ENCODE data around the gene RAPGEF4. TPM values are rescaled to one million over a fixed set of nuclear protein-coding genes. Genes with fewer than 3 reads are reported as not detected.

The RAPGEF4 gene
- total RNA-seq, 2 experiments from 2014 or later: 0.23 to 0.40 TPM

DNA sequence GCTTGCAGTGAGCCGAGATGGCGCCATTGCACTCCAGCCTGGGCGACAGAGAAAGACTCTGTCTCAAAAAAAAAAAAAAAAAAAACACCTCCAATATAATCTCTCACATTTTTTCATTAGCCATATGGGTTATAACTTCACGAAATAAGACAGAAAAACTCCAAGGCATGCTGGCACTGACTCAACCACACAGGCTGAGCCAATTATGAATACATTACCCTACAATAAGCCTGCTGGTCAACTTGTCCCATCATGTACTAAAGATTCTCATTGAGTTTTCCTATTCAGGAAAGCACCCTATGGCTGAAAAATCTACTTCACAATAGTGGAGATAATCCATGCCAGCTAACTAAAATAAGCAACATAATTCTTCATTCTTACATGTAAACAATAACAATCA, 327.2 kb downstream of the RAPGEF4 start:
- H3K27me3 Mint-ChIP-seq: peaks cover 42% of the 10 kb centered on the region
- POLR2A ChIA-PET: no interaction called here
- no peak overlapping the region for H3K4me3 Mint-ChIP-seq
- H3K27ac Mint-ChIP-seq: no peak overlapping the region
- no peak for DNase-seq
- no peaks in the 10 kb centered on the region for H3K9me3 Mint-ChIP-seq
- H3K36me3 Mint-ChIP-seq (ENCODE audit: low read depth): no peaks in the 10 kb centered on the region
- CTCF ChIA-PET: no interaction called here
- H3K4me1 Mint-ChIP-seq: no peaks in the 10 kb centered on the region

DNA sequence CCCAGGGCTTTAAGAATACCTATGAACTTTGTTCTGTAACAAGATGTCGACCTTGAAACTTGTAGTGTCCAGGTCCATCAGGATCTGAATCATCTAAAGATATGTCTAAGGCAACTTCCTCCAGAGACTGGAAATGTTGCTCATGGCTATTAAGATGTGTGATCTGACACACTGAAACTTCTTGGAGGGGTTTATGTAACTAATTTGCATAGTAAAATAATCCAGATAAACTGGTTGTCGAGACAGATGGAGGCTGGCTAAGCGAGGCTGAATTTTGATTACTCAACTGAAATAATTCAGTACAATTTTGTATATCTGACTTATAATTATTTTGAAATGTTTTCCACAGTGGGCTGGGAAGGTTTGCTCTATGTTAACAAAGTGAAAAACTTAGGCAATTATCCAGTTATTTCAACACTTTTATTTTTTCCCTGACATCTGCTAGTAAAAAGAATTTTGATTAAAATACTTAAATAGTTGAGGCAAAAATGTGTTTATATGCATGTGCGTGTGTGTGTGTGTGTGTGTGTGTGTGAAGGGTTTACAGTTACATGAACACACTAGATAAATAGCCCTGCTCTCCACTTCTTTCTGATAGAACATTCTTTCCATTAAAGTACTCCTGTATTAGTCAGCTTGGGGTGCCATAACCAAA, 328.6 kb downstream of the RAPGEF4 start:
- Mint-ChIP-seq H3K27ac (no peak overlapping the region), H3K27me3 (peaks cover 43% of the 10 kb centered on the region), H3K9me3 (no peaks in the 10 kb centered on the region), H3K36me3 (ENCODE audit: low read depth) (no peaks in the 10 kb centered on the region), H3K4me1 (no peaks in the 10 kb centered on the region), H3K4me3 (no peak overlapping the region)
- no peak for DNase-seq
- ChIA-PET CTCF (interaction anchor here (1.0 kb wide), 1 partner anchor 37 kb away, joined by 4 read pairs; no protein-coding TSS in a partner anchor), POLR2A (no interaction called here)

DNA sequence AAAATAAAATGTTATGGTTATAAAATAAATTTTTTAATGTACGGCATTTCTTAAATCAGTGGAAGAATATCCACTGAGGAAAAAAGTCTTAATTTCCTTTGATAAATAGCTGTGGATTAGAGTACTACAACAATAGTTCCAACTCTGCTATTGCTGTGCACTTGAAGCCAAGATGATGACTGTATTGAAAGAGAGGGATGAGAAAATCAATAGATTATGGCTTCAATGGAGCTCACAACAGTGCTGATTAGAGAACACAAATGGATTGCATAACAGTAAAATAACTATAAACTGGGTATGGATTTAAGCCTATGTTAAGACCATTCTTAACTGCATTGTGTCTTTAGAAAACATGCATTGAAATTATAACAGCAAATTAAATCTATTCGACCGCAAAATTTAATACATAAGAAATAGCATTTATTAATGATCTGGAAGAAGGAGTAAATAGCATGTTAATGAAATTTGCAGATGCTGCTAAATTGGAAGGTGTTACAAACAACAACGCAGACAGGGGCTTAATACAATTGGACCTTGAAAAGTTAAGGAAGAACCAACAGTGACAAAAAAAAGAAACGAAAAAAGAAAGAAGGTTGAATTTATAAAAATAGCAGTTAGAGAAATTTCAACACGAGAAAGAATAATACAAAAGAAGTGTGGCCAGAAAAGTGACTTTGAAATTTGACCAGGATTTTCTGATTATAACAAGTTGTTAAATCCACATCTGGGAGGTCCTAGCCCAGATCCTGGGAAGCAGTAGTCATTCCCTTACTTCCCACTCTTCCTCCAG, 331.4 kb downstream of the RAPGEF4 start:
- ChIA-PET POLR2A (no interaction called here), CTCF (no interaction called here)
- H3K27ac Mint-ChIP-seq: no peak overlapping the region
- no peak for DNase-seq
- no peak overlapping the region for H3K4me3 Mint-ChIP-seq
- H3K27me3 Mint-ChIP-seq: peaks cover 48% of the 10 kb centered on the region
- no peaks in the 10 kb centered on the region for H3K4me1 Mint-ChIP-seq
- no peaks in the 10 kb centered on the region for H3K9me3 Mint-ChIP-seq
- no peaks in the 10 kb centered on the region for H3K36me3 Mint-ChIP-seq (ENCODE audit: low read depth)

DNA sequence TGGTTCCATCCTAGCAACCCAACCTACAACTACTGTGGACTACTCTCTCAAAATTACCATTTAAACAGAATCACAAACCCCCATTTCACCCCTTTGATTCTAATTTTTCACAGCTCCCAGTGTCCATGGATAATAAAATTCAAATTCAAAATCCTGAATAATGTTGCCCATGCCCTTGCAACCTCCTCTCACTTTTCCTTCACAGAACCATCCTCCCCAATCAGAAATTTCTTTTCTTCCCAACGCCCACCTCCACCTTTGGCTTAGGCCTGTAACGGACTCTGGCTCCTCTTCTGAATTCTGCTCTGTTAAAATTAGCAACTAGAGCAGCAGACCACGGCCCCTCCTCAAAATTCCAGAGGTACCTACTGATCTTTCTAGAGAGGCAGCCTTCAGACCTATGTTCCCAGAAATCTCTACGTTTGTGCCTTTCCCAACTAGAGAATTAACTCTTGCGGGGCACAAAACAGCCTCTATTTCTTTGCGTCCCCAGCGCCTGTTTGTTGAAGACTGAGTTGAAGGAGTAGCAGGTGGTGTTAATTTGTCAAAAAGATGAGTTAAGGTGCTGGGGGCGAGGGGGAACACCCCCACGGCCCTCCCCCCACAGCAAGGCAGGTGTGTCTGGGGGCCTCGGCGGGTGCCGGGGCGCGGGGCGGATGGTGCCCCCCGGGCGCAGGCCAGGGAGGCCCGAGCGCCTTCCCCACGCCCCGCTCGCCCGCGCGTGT, 339.6 kb downstream of the RAPGEF4 start:
- Mint-ChIP-seq H3K27ac (no peak overlapping the region), H3K27me3 (peaks cover 41% of the 10 kb centered on the region), H3K4me3 (peak overlapping the region; percentile 61), H3K9me3 (no peaks in the 10 kb centered on the region), H3K4me1 (peaks cover 24% of the 10 kb centered on the region), H3K36me3 (ENCODE audit: low read depth) (no peaks in the 10 kb centered on the region)
- CTCF ChIA-PET: interaction anchor here (0.8 kb wide), 1 partner anchor 77 kb away, joined by 6 read pairs; no protein-coding TSS in a partner anchor
- DNase-seq: no peak
- POLR2A ChIA-PET: no interaction called here

DNA sequence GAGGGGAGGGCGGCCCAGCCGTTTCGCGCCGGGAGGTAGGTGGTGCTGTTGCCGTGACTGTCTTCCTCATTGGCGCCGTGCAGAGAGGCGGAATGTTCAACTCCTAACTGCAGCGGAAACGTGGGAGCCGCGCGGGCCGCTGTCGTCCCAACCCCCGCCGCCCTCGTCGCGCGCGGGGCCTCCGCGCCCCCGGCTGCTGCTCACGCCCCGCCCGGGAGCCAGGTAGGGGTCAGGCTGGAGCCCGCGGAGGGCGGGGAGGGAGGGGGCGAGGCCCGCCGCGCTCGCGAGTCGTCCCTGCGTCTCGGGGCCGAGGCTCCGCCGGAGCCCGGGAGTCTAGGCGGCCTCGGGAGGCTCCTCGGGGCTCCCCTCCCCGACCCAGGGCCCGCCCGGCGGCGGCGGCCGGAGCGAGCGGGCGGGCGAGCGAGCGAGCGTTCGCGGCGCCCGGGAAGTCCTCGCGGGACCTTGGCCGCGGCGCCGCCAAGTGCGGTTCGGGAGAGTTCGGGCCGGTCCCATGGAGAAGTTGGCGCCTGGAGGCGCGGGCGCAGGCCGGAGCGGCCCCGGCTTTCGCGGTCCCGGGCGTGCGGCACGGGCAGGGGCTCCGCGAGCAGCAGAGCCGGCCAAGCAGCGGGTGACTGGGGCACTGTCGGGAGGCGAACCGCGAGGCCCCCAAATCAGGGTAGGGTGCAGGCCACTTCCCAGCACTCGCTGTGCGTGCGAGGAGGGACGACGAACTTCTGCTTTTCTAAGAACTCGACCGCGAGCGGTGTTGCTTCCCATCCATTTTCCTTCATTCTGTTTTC, 340.3 kb downstream of the RAPGEF4 start, which contains the start of gene MAP3K20:
Gene MAP3K20 (plus strand): TSS at position 66 of the 800 bp plus-strand sequence. CDS start 15,186 bp downstream, outside the sequence.
- H3K4me3 Mint-ChIP-seq: peak within 1 kb of the TSS; percentile 77
- no peaks in the 10 kb centered on the region for H3K36me3 Mint-ChIP-seq (ENCODE audit: low read depth)

DNA sequence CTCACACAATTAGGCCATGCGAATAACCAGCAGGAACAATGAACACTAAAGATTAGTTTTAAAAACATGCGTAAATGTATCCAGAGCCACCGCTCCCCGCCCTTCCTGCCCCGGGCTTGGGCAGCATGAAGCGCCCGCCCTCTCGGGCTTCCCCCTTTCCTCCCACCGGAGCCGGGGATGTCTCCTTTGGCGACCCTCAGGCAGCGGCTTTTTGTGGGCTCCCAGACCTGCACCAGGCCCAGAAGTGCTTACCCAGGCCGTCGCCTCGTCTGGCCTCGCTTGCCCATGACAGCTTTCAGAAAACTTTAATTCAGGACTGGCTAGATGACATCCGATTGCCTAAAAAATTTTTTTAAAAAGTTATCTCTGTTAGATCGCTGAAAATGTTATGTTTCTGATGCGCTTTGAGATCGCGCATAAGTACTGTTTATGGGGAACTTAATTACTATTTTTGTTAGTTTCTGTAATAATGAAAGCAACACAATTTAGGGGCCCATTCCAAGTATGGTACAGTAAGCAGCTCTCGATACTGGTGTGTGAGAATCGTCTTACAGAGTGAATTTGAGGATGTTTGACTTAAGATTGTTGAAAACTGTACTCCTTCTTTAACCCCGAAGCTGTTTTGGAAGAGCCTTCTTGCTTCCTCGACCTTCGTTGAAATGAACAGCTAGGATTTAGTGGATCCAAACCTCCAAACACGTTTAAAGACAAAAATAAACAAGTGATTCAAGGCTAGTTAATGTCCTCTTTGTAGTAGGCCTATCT, 341.1 kb downstream of the RAPGEF4 start:
- H3K27me3 Mint-ChIP-seq: peaks cover 35% of the 10 kb centered on the region
- POLR2A ChIA-PET: interaction anchor here (0.9 kb wide), 1 partner anchor 75 kb away, joined by 4 read pairs; no protein-coding TSS in a partner anchor
- peaks cover 24% of the 10 kb centered on the region for H3K4me1 Mint-ChIP-seq
- CTCF ChIA-PET: interaction anchor here (0.7 to 1.3 kb wide), 3 partner anchors 58 to 151 kb away, joined by 3 read pairs; no protein-coding TSS in a partner anchor
- H3K36me3 Mint-ChIP-seq (ENCODE audit: low read depth): peaks cover 4% of the 10 kb centered on the region
- H3K9me3 Mint-ChIP-seq: no peaks in the 10 kb centered on the region
- peak overlapping the region; percentile 77 for H3K4me3 Mint-ChIP-seq
- DNase-seq: peak; percentile 20
- peak overlapping the region; percentile 59 for H3K27ac Mint-ChIP-seq

More for the DNA sequence above, 340.3 kb downstream of the RAPGEF4 start, which contains the start of gene MAP3K20:
- CTCF ChIA-PET: interaction anchor here (0.6 to 1.3 kb wide), 3 partner anchors 49 to 112 kb away, joined by 3 read pairs; no protein-coding TSS in a partner anchor
- Mint-ChIP-seq H3K27me3 (peaks cover 38% of the 10 kb centered on the region), H3K4me1 (peaks cover 24% of the 10 kb centered on the region), H3K9me3 (no peaks in the 10 kb centered on the region), H3K27ac (peak within 1 kb of the TSS; percentile 59)
- DNase-seq: peak; percentile 57
- POLR2A ChIA-PET: no interaction called here

DNA sequence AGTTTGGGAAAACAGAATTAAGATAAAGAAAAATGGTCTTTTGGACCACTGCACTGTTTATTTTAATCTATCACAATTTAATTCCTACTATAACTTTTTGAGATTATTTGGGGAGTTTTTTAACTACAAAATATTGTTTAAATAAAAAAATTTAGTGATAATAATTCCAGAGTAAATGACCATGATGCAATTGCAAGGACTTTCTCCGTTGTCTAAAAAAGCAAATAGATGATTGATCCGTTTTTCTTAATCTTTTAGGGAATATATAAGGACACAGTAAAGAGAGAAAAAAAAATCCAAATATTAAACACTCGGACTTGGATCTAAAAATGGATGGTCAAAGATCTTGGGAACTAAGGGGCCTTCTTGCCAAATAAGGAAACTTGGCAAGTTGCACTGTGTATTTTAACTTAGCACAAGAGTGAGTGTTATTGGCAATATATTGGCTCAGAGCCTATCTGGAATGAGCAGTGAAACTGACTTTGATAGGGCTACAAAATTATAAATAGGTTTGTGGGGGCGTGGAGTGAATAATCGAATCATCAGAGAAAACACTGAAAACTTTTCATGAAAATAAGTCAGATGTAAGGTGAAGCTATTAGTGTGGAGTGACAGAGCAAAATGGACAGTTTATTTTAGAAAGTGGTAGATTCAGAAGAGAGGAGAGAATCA, 342.0 kb downstream of the RAPGEF4 start:
- Mint-ChIP-seq H3K4me3 (peak overlapping the region; percentile 77), H3K27me3 (peaks cover 29% of the 10 kb centered on the region), H3K9me3 (no peaks in the 10 kb centered on the region), H3K36me3 (ENCODE audit: low read depth) (peaks cover 7% of the 10 kb centered on the region), H3K27ac (no peak overlapping the region), H3K4me1 (peaks cover 24% of the 10 kb centered on the region)
- ChIA-PET POLR2A (interaction anchor here (0.9 kb wide), 1 partner anchor 74 kb away, joined by 4 read pairs; no protein-coding TSS in a partner anchor), CTCF (interaction anchor here (1.0 kb wide), 1 partner anchor 13 kb away, joined by 4 read pairs; no protein-coding TSS in a partner anchor)
- no peak for DNase-seq

DNA sequence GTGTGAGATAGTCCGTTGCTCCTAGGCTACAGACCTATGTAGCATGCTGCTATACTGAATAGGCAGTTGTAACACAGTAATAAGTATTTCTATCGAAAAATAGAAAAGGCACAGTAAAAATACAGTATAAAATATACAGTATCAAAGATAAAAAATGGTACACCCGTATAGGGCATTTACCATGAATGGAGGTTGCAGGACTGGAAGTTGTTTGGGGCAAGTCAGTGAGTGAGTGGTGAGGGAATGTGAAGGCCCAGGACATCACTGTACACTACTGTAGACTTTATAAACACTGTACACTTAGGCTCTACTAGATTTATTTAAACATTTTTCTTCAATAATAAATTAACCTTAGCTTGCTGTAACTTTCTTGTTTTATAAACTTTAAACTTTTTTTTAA, 343.5 kb downstream of the RAPGEF4 start:
- H3K9me3 Mint-ChIP-seq: no peaks in the 10 kb centered on the region

DNA sequence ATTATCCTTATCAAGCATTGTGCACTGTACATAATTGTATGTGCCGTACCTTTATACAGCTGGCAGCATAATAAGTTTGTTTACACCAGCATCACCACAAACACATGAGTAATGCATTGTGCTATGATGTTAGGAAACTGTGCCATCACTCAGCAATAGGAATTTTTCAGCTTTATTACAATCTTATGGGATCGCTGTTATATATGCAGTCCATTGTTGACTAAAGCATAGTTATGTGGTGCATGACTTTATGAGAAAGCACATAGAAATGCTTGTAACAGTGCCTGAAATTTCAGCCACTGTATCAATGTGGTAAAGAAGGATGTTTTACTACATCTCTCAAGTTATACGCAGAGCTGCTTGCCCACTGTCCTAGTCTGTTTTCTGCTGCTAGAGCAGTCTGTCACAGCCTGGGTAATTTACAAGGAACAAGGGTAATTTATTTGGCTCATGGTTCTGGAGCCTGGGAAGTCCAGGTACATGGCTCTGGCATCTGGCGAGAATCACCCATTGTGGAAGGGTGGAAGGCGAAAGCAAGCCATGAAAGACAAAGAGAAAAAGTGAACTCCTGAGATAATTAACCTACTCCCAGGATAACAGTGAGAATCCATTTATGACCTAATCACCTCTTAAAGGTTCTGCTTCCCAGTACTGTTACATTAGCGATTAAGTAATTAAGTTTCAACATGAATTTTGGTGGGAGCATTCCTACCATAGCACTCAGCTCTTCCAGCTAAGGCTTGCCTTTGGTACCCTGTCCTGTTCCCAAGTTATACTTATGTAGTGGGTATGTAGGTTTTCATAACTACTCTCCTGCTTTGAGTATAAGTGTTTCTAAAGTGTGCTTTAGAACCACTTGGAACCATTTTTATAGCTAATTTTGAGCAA, 344.6 kb downstream of the RAPGEF4 start:
- Mint-ChIP-seq H3K4me1 (peaks cover 15% of the 10 kb centered on the region), H3K27ac (no peak overlapping the region), H3K4me3 (no peak overlapping the region), H3K9me3 (no peaks in the 10 kb centered on the region), H3K36me3 (ENCODE audit: low read depth) (peaks cover 7% of the 10 kb centered on the region), H3K27me3 (peaks cover 16% of the 10 kb centered on the region)
- CTCF ChIA-PET: no interaction called here
- DNase-seq: no peak
- POLR2A ChIA-PET: no interaction called here

More for the DNA sequence above, 343.5 kb downstream of the RAPGEF4 start:
- no peak overlapping the region for H3K4me3 Mint-ChIP-seq
- H3K27ac Mint-ChIP-seq: no peak overlapping the region
- H3K36me3 Mint-ChIP-seq (ENCODE audit: low read depth): peaks cover 7% of the 10 kb centered on the region
- CTCF ChIA-PET: no interaction called here
- POLR2A ChIA-PET: no interaction called here
- peaks cover 24% of the 10 kb centered on the region for H3K4me1 Mint-ChIP-seq
- peaks cover 25% of the 10 kb centered on the region for H3K27me3 Mint-ChIP-seq
- no peak for DNase-seq

DNA sequence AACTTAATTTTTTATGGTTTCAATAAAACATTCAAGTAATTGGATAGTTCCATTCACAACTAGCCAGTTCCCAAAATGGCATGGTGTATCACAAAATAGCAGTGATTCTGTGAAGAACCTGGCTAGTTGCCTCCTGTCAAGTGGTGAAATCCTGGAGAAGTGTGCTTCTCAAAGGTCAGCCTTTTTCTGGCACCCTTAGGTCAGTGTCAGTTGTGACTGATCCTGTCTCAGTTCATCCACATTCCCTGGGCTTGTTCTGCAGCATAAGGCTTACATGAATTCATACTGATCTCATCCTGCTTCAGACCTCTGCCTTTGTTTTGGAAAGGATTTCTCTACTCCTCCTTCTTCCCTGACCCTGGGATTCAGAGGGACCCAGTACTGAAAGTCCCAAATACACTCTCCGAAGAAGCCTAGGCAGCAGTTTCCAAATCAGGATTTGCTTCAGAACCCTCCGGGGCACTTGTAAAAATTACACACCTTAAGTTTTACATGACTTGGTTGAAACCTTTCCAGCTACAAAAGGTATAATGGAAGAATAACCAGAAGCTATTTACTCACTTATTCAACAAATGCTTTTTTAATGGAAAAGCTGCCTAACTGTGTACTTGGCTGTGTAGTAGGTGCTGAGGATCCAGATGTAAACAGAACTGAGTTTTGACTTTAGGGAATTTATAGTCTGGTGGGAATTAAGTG, 351.0 kb downstream of the RAPGEF4 start:
- ChIA-PET POLR2A (no interaction called here), CTCF (no interaction called here)
- Mint-ChIP-seq H3K4me1 (no peaks in the 10 kb centered on the region), H3K9me3 (no peaks in the 10 kb centered on the region), H3K4me3 (no peak overlapping the region), H3K36me3 (ENCODE audit: low read depth) (peaks cover 3% of the 10 kb centered on the region), H3K27ac (no peak overlapping the region), H3K27me3 (peaks cover 8% of the 10 kb centered on the region)
- DNase-seq: no peak
